ENCODE data around the gene ZNF831.

The ZNF831 gene

DNA sequence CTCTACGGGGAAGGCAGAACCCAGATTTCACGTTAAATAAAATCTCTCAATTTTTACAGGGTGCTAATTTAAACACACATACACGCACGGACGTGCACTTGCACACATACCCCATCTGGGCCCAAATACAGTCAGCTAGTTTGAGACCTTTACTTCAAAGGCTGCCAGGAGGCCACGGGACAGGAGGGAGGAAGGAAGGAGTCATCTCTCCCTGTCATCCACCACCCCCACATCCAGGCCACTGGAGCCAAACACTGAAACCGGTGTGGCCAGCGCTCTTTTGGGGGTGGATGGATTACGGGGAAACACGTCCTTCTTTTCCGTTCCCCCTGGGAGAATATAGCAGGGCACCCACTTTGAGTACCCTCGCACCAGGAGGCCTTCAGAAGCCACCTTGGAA is 60.1 kb downstream of the ZNF831 start:
- no peak overlapping the region for H2AFZ ChIP-seq (ENCODE audit: low read length)
- no peaks in the 10 kb centered on the region for H3K9me2 ChIP-seq (replicated peaks; ENCODE audit: insufficient read depth, low read length)
- H3K9me3 ChIP-seq (replicated peaks; ENCODE audit: insufficient read depth, low read length), result no peaks in the 10 kb centered on the region
- H3K27me3 ChIP-seq (replicated peaks; ENCODE audit: insufficient read depth, low read length), result peaks cover 97% of the 10 kb centered on the region
- no peaks in the 10 kb centered on the region for H3K79me2 ChIP-seq (ENCODE audit: low read length)
- no peak for DNase-seq
- no peaks in the 10 kb centered on the region for H3F3A ChIP-seq (ENCODE audit: insufficient read depth, low read length)
- no peaks in the 10 kb centered on the region for H3K4me1 ChIP-seq (ENCODE audit: low read length)
- TF ChIP-seq EZH2phosphoT487 (IDR thresholded peaks at IDR 0.05; ENCODE audit: low read length), result no peak
- TF ChIP-seq EZH2 (optimal IDR thresholded peaks at IDR 0.05; ENCODE audit: low read depth, low read length), result no peak
- TF ChIP-seq, protein P1, sequence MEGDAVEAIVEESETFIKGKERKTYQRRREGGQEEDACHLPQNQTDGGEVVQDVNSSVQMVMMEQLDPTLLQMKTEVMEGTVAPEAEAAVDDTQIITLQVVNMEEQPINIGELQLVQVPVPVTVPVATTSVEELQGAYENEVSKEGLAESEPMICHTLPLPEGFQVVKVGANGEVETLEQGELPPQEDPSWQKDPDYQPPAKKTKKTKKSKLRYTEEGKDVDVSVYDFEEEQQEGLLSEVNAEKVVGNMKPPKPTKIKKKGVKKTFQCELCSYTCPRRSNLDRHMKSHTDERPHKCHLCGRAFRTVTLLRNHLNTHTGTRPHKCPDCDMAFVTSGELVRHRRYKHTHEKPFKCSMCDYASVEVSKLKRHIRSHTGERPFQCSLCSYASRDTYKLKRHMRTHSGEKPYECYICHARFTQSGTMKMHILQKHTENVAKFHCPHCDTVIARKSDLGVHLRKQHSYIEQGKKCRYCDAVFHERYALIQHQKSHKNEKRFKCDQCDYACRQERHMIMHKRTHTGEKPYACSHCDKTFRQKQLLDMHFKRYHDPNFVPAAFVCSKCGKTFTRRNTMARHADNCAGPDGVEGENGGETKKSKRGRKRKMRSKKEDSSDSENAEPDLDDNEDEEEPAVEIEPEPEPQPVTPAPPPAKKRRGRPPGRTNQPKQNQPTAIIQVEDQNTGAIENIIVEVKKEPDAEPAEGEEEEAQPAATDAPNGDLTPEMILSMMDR (IDR thresholded peaks at IDR 0.05; ENCODE audit: low read length), result no peak
- no peak overlapping the region for H3K9ac ChIP-seq (ENCODE audit: low read length)
- H3K36me3 ChIP-seq (replicated peaks; ENCODE audit: insufficient read depth, low read length), result no peaks in the 10 kb centered on the region
- no peaks in the 10 kb centered on the region for H4K20me1 ChIP-seq (ENCODE audit: insufficient read depth, low read length)
- no peak overlapping the region for H3K4me2 ChIP-seq (ENCODE audit: low read depth, low read length)
- H3K4me3 ChIP-seq (ENCODE audit: low read length), result no peak overlapping the region
- H3K27ac ChIP-seq (ENCODE audit: low read length), result no peak overlapping the region

DNA sequence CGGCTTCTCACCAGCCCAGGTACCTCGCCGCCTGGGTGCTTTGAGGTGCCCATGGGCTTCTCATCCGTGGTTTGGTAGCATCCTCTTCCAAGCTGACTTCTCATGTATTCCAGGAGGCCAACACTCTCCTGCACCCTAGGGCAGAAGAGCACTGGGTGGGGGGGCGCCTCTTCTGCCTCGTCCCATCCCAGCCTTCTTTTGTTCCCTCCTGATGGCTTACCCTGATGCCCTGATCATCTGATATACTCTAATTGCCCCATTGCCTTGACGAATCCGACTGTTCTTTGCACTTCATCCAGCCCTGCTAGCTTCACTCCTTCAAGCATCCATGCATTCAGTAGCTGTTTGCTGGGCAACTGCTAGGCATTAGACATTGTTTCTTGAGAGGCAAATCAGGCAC is 60.6 kb downstream of the ZNF831 start:
- DNase-seq, result no peak
- no peak overlapping the region for H2AFZ ChIP-seq (ENCODE audit: low read length)
- no peak overlapping the region for H3K27ac ChIP-seq (ENCODE audit: low read length)
- peaks cover 97% of the 10 kb centered on the region for H3K27me3 ChIP-seq (replicated peaks; ENCODE audit: insufficient read depth, low read length)
- no peaks in the 10 kb centered on the region for H3K79me2 ChIP-seq (ENCODE audit: low read length)
- H3K9me2 ChIP-seq (replicated peaks; ENCODE audit: insufficient read depth, low read length), result no peaks in the 10 kb centered on the region
- TF ChIP-seq EZH2phosphoT487 (IDR thresholded peaks at IDR 0.05; ENCODE audit: low read length), result no peak
- TF ChIP-seq, protein P1 (IDR thresholded peaks at IDR 0.05; ENCODE audit: low read length), result no peak
- TF ChIP-seq EZH2 (optimal IDR thresholded peaks at IDR 0.05; ENCODE audit: low read depth, low read length), result no peak
- H3K9ac ChIP-seq (ENCODE audit: low read length), result no peak overlapping the region
- H3K4me1 ChIP-seq (ENCODE audit: low read length), result no peaks in the 10 kb centered on the region
- no peak overlapping the region for H3K4me2 ChIP-seq (ENCODE audit: low read depth, low read length)
- no peaks in the 10 kb centered on the region for H3K9me3 ChIP-seq (replicated peaks; ENCODE audit: insufficient read depth, low read length)
- H3K4me3 ChIP-seq (ENCODE audit: low read length), result no peak overlapping the region
- H4K20me1 ChIP-seq (ENCODE audit: insufficient read depth, low read length), result no peaks in the 10 kb centered on the region
- no peaks in the 10 kb centered on the region for H3K36me3 ChIP-seq (replicated peaks; ENCODE audit: insufficient read depth, low read length)
- H3F3A ChIP-seq (ENCODE audit: insufficient read depth, low read length), result no peaks in the 10 kb centered on the region

DNA sequence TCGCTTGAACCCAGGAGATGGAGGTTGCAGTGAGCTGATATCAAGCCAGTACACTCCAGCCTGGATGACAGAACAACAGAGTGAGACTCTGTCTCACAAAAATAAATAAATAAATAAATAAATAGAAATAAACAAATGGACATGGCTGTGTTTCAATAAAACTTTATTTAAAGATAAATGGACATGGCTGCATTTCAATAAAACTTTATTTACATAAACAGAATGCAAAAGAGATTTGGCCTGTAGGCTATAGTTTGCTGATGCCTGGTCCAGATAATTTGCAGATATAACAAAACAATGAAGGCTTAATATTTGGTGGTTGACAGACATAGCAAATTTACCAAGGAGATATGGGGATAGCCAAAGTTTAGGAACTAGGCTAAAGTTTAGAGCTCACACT is 66.8 kb downstream of the ZNF831 start:
- no peak overlapping the region for H3K4me2 ChIP-seq (ENCODE audit: low read depth, low read length)
- H3K79me2 ChIP-seq (ENCODE audit: low read length), result no peaks in the 10 kb centered on the region
- DNase-seq, result no peak
- H4K20me1 ChIP-seq (ENCODE audit: insufficient read depth, low read length), result no peaks in the 10 kb centered on the region
- H3K27ac ChIP-seq (ENCODE audit: low read length), result no peak overlapping the region
- H2AFZ ChIP-seq (ENCODE audit: low read length), result no peak overlapping the region
- no peaks in the 10 kb centered on the region for H3K36me3 ChIP-seq (replicated peaks; ENCODE audit: insufficient read depth, low read length)
- H3F3A ChIP-seq (ENCODE audit: insufficient read depth, low read length), result no peaks in the 10 kb centered on the region
- H3K9ac ChIP-seq (ENCODE audit: low read length), result no peak overlapping the region
- peaks cover 90% of the 10 kb centered on the region for H3K27me3 ChIP-seq (replicated peaks; ENCODE audit: insufficient read depth, low read length)
- TF ChIP-seq EZH2phosphoT487 (IDR thresholded peaks at IDR 0.05; ENCODE audit: low read length), result no peak
- TF ChIP-seq, protein P1 (IDR thresholded peaks at IDR 0.05; ENCODE audit: low read length), result no peak
- TF ChIP-seq EZH2 (optimal IDR thresholded peaks at IDR 0.05; ENCODE audit: low read depth, low read length), result no peak
- no peaks in the 10 kb centered on the region for H3K9me2 ChIP-seq (replicated peaks; ENCODE audit: insufficient read depth, low read length)
- no peak overlapping the region for H3K4me3 ChIP-seq (ENCODE audit: low read length)
- H3K4me1 ChIP-seq (ENCODE audit: low read length), result no peaks in the 10 kb centered on the region
- H3K9me3 ChIP-seq (replicated peaks; ENCODE audit: insufficient read depth, low read length), result no peaks in the 10 kb centered on the region
